HepG2 (cell line): ENCODE results near the gene PDYN. TPM values are rescaled to one million over a fixed set of nuclear protein-coding genes. Genes with fewer than 3 reads are reported as not detected.

Experiments
- ATAC-seq: fragments of 200-7000 bp; cut with Tn5 transposase; 3 replicates; pipeline ENCODE4 v1.9.1; 2020; ENCODE audit warnings: mild to moderate bottlenecking, moderate library complexity
- BruUV-seq: library from RNA; stranded (reverse); fragments of 400-500 nt; replicated peaks from 2 replicates; lab custom pipeline; 2021; lab: Mats Ljungman, UMichigan
- CTCF ChIA-PET: fragments of 300-600 bp; formaldehyde crosslinking; extraction: SDS; loops from one replicate; lab custom pipeline; 2021; ENCODE audit warnings: low total read pairs, inconsistent platforms, low intra/inter-chr PET ratio; lab: Yijun Ruan, JAX
- POLR2A ChIA-PET: fragments of 350-600 bp; sonication (Branson Sonifier 250); formaldehyde crosslinking; loops from one replicate; lab custom pipeline; 2020; ENCODE audit warnings: antibody characterized with exemption, inconsistent platforms; lab: Yijun Ruan, JAX
- DNase-seq: peaks from one replicate; pipeline ENCODE4 v3.0.0-alpha.2; 2015; ENCODE audit warnings: low spot score
- FAIRE-seq: peaks from 3 replicates; lab custom pipeline; 2011; peaks lifted over from hg19 to GRCh38; lab: Jason Lieb, UNC
- H2AFZ ChIP-seq: one replicate; pipeline ENCODE4 v1.6.1; 2011; ENCODE audit warnings: low read length, inconsistent platforms
- H3K27ac ChIP-seq: fragments of 300-600 bp; 3 replicates; pipeline ENCODE4 v1.8.0; 2011; ENCODE audit warnings: mixed run types, mild to moderate bottlenecking, mixed read lengths, low read length, inconsistent platforms; ENCODE audit not compliant: insufficient read depth; ENCODE audit errors: extremely low read length
- H3K27me3 ChIP-seq, 2 experiments: fragments of 200-600 bp in 1 of 2; 2 replicates in 1 of 2; 3 replicates in 1 of 2; pipeline versions ENCODE4 v1.6.0 to v1.8.0; 2011; ENCODE audit warnings: low read length in 2 of 2, mild to moderate bottlenecking in 2 of 2, moderate library complexity in 2 of 2, inconsistent platforms in 1 of 2; ENCODE audit not compliant: insufficient read depth in 2 of 2, control insufficient read depth in 1 of 2
- H3K36me3 ChIP-seq, 2 experiments: fragments of 200-600 bp in 1 of 2; replicated peaks in 1 of 2; 2 replicates in 1 of 2; 3 replicates in 1 of 2; pipeline versions ENCODE4 v1.5.1 to v1.8.0; 2011; ENCODE audit warnings: low read length in 2 of 2, inconsistent platforms in 1 of 2; ENCODE audit not compliant: insufficient read depth in 2 of 2, control insufficient read depth in 1 of 2
- H3K4me1 ChIP-seq: 2 replicates; pipeline ENCODE4 v1.5.1; 2012; ENCODE audit warnings: low read length, inconsistent platforms; ENCODE audit not compliant: insufficient read depth
- H3K4me2 ChIP-seq: 2 replicates; pipeline ENCODE4 v1.6.0; 2011; ENCODE audit warnings: low read depth, low read length, inconsistent platforms
- H3K4me3 ChIP-seq, 3 experiments: fragments of 200-600 bp in 1 of 3; sonication (generic), shearing (Covaris generic) in 1 of 3; replicated peaks in 1 of 3; 2 replicates each; pipeline ENCODE4 v1.5.1; 2011 to 2016; ENCODE audit warnings: low read length in 3 of 3, inconsistent platforms in 2 of 3, low read depth in 2 of 3, mild to moderate bottlenecking in 2 of 3, control low read depth in 1 of 3, mixed read lengths in 1 of 3; ENCODE audit not compliant: insufficient read depth in 1 of 3
- H3K79me2 ChIP-seq: one replicate; pipeline ENCODE4 v1.6.1; 2011; ENCODE audit warnings: low read length, inconsistent platforms; ENCODE audit not compliant: insufficient read depth
- H3K9ac ChIP-seq: 2 replicates; pipeline ENCODE4 v1.6.0; 2011; ENCODE audit warnings: mild to moderate bottlenecking, low read depth, low read length, inconsistent platforms; ENCODE audit not compliant: insufficient read depth
- H3K9me3 ChIP-seq: 2 replicates; pipeline ENCODE4 v1.5.1; 2012; ENCODE audit warnings: mild to moderate bottlenecking, low read length
- H4K20me1 ChIP-seq: 2 replicates; pipeline ENCODE4 v1.6.0; 2011; ENCODE audit warnings: inconsistent platforms, mild to moderate bottlenecking, low read length, moderate library complexity; ENCODE audit not compliant: insufficient read depth
- ONECUT2 ChIP-seq: sonication (generic); formaldehyde crosslinking; IDR thresholded peaks from 2 replicates; pipeline ENCODE4 v1.4.0; 2020; ENCODE audit warnings: missing genetic modification reagents
- RERE ChIP-seq: IDR thresholded peaks from 2 replicates; pipeline ENCODE4 v1.6.1; 2016; ENCODE audit warnings: low read depth, missing genetic modification reagents, missing compliant biosample characterization
- SRF ChIP-seq: IDR thresholded peaks from 2 replicates; pipeline ENCODE4 v1.6.1; 2011; ENCODE audit warnings: mild to moderate bottlenecking, low read depth, low read length, moderate library complexity
- ZNF564 ChIP-seq: sonication (generic); formaldehyde crosslinking; IDR thresholded peaks from 2 replicates; pipeline ENCODE4 v1.8.1; 2023; ENCODE audit warnings: mild to moderate bottlenecking, missing genetic modification reagents
- ZNF782 ChIP-seq: sonication (generic); formaldehyde crosslinking; IDR thresholded peaks from 2 replicates; pipeline ENCODE4 v1.4.0; 2020; ENCODE audit warnings: missing genetic modification reagents, mild to moderate bottlenecking, borderline replicate concordance
- WGBS: methylation state at CpG from one replicate; pipeline ENCODE4 v1.1.6; 2017; ENCODE audit warnings: low lambda C conversion rate; 5-methylcytosine and 5-hydroxymethylcytosine counted together
- in situ Hi-C: cut with HindIII; loops from 2 replicates; pipeline ENCODE4 v1.10.0; 2017; ENCODE audit warnings: low pct_unique_long_range_greater_than_20kb; ENCODE audit not compliant: extremely low pct_ligation_motif_present
- intact Hi-C: fragments of 100-400 bp; cut with micrococcal nuclease; formaldehyde crosslinking; loops from one replicate; pipeline ENCODE4 v1.10.0; 2022; ENCODE audit not compliant: unreplicated experiment
- polyA plus RNA-seq, 8 experiments: library from polyadenylated mRNA; depleted of rRNA in 3 of 8; stranded (reverse) in 7 of 8; unstranded in 1 of 8; fragments of >200 nt; fragmentation: Illumina TruSeq in 4 of 8; extraction: Trizol in 4 of 8; gene quantifications; 2 replicates each; pipeline versions ENCODE4 v1.2.1 to v1.2.3, GENCODE V29; 2011 to 2016; ENCODE audit warnings: low read depth in 4 of 8, missing spikeins in 1 of 8, mixed read lengths in 1 of 8; ENCODE audit not compliant: insufficient read depth in 1 of 8
- total RNA-seq, 5 experiments: library from RNA; depleted of rRNA; stranded (reverse); fragments of >200 nt; fragmentation: Illumina TruSeq; extraction: Trizol; gene quantifications; 2 replicates each; pipeline ENCODE4 v1.2.3, GENCODE V29; 2016; ENCODE audit warnings: low read depth in 1 of 5

PDYN gene
- total and polyA plus RNA-seq, 2 of the 13 experiments (the other 11 are each of a cell fraction or from before 2014, with no cell fraction given): not detected

GRCh38 chr20:1958426-1958825 lies 35.4 kb downstream of the PDYN start:
- peaks cover 2 to 14% of the 10 kb centered on the region in 2 experiments; a peak in 2 of 5 replicates for H3K27me3 ChIP-seq
- H2AFZ ChIP-seq: no peak overlapping the region
- DNase-seq (no peak), FAIRE-seq (no peak), ATAC-seq (no peak)
- H3K4me3 ChIP-seq: no peak overlapping the region
- no peak overlapping the region for H3K4me2 ChIP-seq
- intact Hi-C loops: no loop called here
- H3K36me3 ChIP-seq: no peaks in the 10 kb centered on the region
- in situ Hi-C loops: no loop called here
- no peaks in the 10 kb centered on the region for H3K79me2 ChIP-seq
- no peaks in the 10 kb centered on the region for H4K20me1 ChIP-seq
- CTCF ChIA-PET: no interaction called here
- POLR2A ChIA-PET: no interaction called here
- H3K27ac ChIP-seq: no peak overlapping the region
- TF ChIP-seq SRF (peak; percentile 79), ZNF564 (CRISPR knock-in tag) (peak; percentile 39; the same call in 1 of the 2 replicates), ZNF782 (no peak), ONECUT2 (CRISPR knock-in tag) (no peak), RERE (CRISPR knock-in tag) (no peak)
- H3K4me1 ChIP-seq: no peaks in the 10 kb centered on the region
- 10% methylated on average over 2 of the region's 2 CpGs for WGBS
- no peak overlapping the region for H3K9ac ChIP-seq
- BruUV-seq: no TSS peak
- no peaks in the 10 kb centered on the region for H3K9me3 ChIP-seq
